K562 (cell line): ENCODE measurements around the gene FARSB. TPM values are rescaled to one million over a fixed set of nuclear protein-coding genes. Genes with fewer than 3 reads are reported as not detected.

Source experiments
- ATAC-seq: fragments of 200-7000 bp; cut with Tn5 transposase; 3 replicates; pipeline ENCODE4 v1.9.1; 2020; ENCODE audit warnings: moderate library complexity
- BruUV-seq: library from RNA; stranded (reverse); fragments of 400-500 nt; replicated peaks from 2 replicates; lab custom pipeline; 2021; lab: Mats Ljungman, UMichigan
- CTCF ChIA-PET: fragments of 300-600 bp; formaldehyde crosslinking; extraction: SDS; loops from one replicate; lab custom pipeline; 2021; ENCODE audit warnings: low intra/inter-chr PET ratio; lab: Yijun Ruan, JAX
- POLR2A ChIA-PET: fragments of 300-600, 350-650 bp; sonication (Branson Sonifier 250); formaldehyde crosslinking; extraction: SDS; loops from one replicate; lab custom pipeline; 2021; ENCODE audit warnings: antibody characterized with exemption, inconsistent platforms; lab: Yijun Ruan, JAX
- DNase-seq, 4 experiments: peaks; one replicate each; pipeline versions ENCODE4 v3.0.0 to v3.0.0-alpha.2; 2011 to 2018; ENCODE audit warnings: low spot score in 3 of 4, mixed read lengths in 3 of 4; ENCODE audit errors: extremely low read depth in 1 of 4
- FAIRE-seq: peaks from 2 replicates; lab custom pipeline; 2011; peaks lifted over from hg19 to GRCh38; lab: Jason Lieb, UNC
- H2AFZ ChIP-seq: 2 replicates; pipeline ENCODE4 v1.6.0; 2011; ENCODE audit warnings: low read depth, low read length, control low read depth, inconsistent platforms
- H3K27ac ChIP-seq: fragments of 200-600 bp; 3 replicates; pipeline ENCODE4 v1.8.0; 2011; ENCODE audit warnings: low read depth, mild to moderate bottlenecking, control low read depth, inconsistent platforms, low read length, moderate library complexity, mixed read lengths; ENCODE audit errors: extremely low read depth
- H3K27me3 ChIP-seq, 2 experiments: fragments of 300-600 bp in 1 of 2; 2 replicates in 1 of 2; 3 replicates in 1 of 2; pipeline versions ENCODE4 v1.6.0 to v1.8.0; 2011; ENCODE audit warnings: inconsistent platforms in 2 of 2, low read length in 2 of 2, mild to moderate bottlenecking in 1 of 2, mixed read lengths in 1 of 2, moderate library complexity in 1 of 2; ENCODE audit not compliant: control insufficient read depth in 2 of 2, insufficient read depth in 2 of 2
- H3K36me3 ChIP-seq: fragments of 300-600 bp; 3 replicates; pipeline ENCODE4 v1.8.0; 2011; ENCODE audit warnings: mild to moderate bottlenecking, low read length, inconsistent platforms; ENCODE audit not compliant: control insufficient read depth, insufficient read depth
- H3K4me1 ChIP-seq, 2 experiments: fragments of 200-600 bp in 1 of 2; replicated peaks in 1 of 2; 2 replicates in 1 of 2; 3 replicates in 1 of 2; pipeline versions ENCODE4 v1.5.1 to v1.8.0; 2011; ENCODE audit warnings: inconsistent platforms in 2 of 2, low read length in 2 of 2, mild to moderate bottlenecking in 1 of 2, mixed read lengths in 1 of 2, moderate library complexity in 1 of 2; ENCODE audit not compliant: control insufficient read depth in 2 of 2, insufficient read depth in 2 of 2
- H3K4me2 ChIP-seq: 2 replicates; pipeline ENCODE4 v1.6.1; 2011; ENCODE audit warnings: low read length, control low read depth, inconsistent platforms, mixed read lengths; ENCODE audit not compliant: insufficient read depth
- H3K4me3 ChIP-seq: fragments of 200-600 bp; sonication (generic), shearing (Covaris generic); 2 replicates; pipeline ENCODE4 v1.5.1; 2016; ENCODE audit warnings: control low read depth, inconsistent platforms
- H3K79me2 ChIP-seq: fragments of 200-600 bp; 3 replicates; pipeline ENCODE4 v1.8.0; 2011; ENCODE audit warnings: low read length, inconsistent platforms; ENCODE audit not compliant: control insufficient read depth, insufficient read depth
- H3K9ac ChIP-seq, 2 experiments: 2 replicates each; pipeline versions ENCODE4 v1.6.0 to v1.6.1; 2011; ENCODE audit warnings: low read depth in 2 of 2, low read length in 2 of 2, control low read depth in 1 of 2, inconsistent platforms in 1 of 2, mild to moderate bottlenecking in 1 of 2, mixed read lengths in 1 of 2; ENCODE audit not compliant: insufficient read depth in 1 of 2
- H3K9me1 ChIP-seq: one replicate; pipeline ENCODE4 v1.6.0; 2011; ENCODE audit warnings: inconsistent platforms, mild to moderate bottlenecking, low read length, moderate library complexity; ENCODE audit not compliant: control insufficient read depth, insufficient read depth
- H3K9me3 ChIP-seq: replicated peaks from 2 replicates; pipeline ENCODE4 v1.5.1; 2011; ENCODE audit warnings: low read depth, low read length, inconsistent platforms; ENCODE audit not compliant: control insufficient read depth, insufficient read depth
- H4K20me1 ChIP-seq: replicated peaks from 2 replicates; pipeline ENCODE4 v1.6.1; 2011; ENCODE audit warnings: low read length, inconsistent platforms, mixed read lengths; ENCODE audit not compliant: control insufficient read depth, insufficient read depth
- KDM1A ChIP-seq, 2 experiments: fragments of 450-650 bp; IDR thresholded peaks; 2 replicates each; pipeline ENCODE4 v1.6.1; 2016; ENCODE audit warnings: mild to moderate bottlenecking in 2 of 2
- RAD21 ChIP-seq, 2 experiments: fragments of 250-450 bp in 1 of 2; fragments of 450-650 bp in 1 of 2; sonication (Bioruptor Pico) in 1 of 2; formaldehyde crosslinking in 1 of 2; IDR thresholded peaks in 1 of 2; conservative IDR thresholded peaks in 1 of 2; 2 replicates each; pipeline versions ENCODE4 v1.4.0 to v1.8.0; 2020 to 2022; ENCODE audit warnings: mild to moderate bottlenecking in 2 of 2, moderate library complexity in 1 of 2
- WGBS: fragments of 100-300 bp; shearing (Covaris generic); methylation state at CpG from one replicate; pipeline ENCODE4 v1.1.6; 2016; ENCODE audit warnings: low coverage, mixed read lengths; ENCODE audit not compliant: insufficient coverage; ENCODE audit errors: missing lambda C conversion rate; 5-methylcytosine and 5-hydroxymethylcytosine counted together
- in situ Hi-C: fragments of 300-500 bp; cut with MboI; formaldehyde crosslinking; loops from 4 replicates; pipeline ENCODE4 v1.15.0; 2018; ENCODE audit warnings: inconsistent platforms, mixed read lengths
- intact Hi-C: fragments of 100-400 bp; cut with micrococcal nuclease; formaldehyde crosslinking; loops from 2 replicates; pipeline ENCODE4 v1.14.2; 2022
- polyA plus RNA-seq, 8 experiments: library from polyadenylated mRNA; depleted of rRNA in 4 of 8; stranded (reverse) in 5 of 8; unstranded in 3 of 8; fragments of >200 nt; fragmentation: Nextera tagmentation in 2 of 8; fragmentation: Illumina TruSeq in 1 of 8; extraction: Ambion mirVana in 2 of 8; extraction: Trizol in 1 of 8; gene quantifications; 2 replicates each; pipeline versions ENCODE4 v1.2.1 to v1.2.3, GENCODE V29; 2011 to 2014; ENCODE audit warnings: inconsistent platforms in 1 of 8, missing spikeins in 1 of 8
- total RNA-seq, 7 experiments: library from RNA; depleted of rRNA in 6 of 7; stranded (reverse); fragments of >200 nt in 6 of 7; fragmentation: Illumina TruSeq in 2 of 7; extraction: Trizol in 2 of 7; gene quantifications; 2 replicates each; pipeline versions ENCODE4 v1.2.1 to v1.2.3, GENCODE V29; 2011 to 2021; ENCODE audit warnings: low replicate concordance in 1 of 7
- TF ChIP-seq, protein P1 (sequence below), 3 experiments: IDR thresholded peaks in 2 of 3; conservative IDR thresholded peaks in 1 of 3; 2 replicates each; pipeline ENCODE4 v1.5.1; 2011 to 2012; ENCODE audit warnings: low read length in 3 of 3, mild to moderate bottlenecking in 3 of 3, control low read depth in 2 of 3, improper control_type of control experiment in 1 of 3, inconsistent platforms in 1 of 3, low read depth in 1 of 3, mixed read lengths in 1 of 3, moderate library complexity in 1 of 3; ENCODE audit not compliant: insufficient read depth in 2 of 3

FARSB gene
- total and polyA plus RNA-seq, 9 of the 15 experiments (the other 6 are each of a cell fraction or from before 2014, with no cell fraction given), result 26.6 to 171 (median 55.7) TPM

DNA sequence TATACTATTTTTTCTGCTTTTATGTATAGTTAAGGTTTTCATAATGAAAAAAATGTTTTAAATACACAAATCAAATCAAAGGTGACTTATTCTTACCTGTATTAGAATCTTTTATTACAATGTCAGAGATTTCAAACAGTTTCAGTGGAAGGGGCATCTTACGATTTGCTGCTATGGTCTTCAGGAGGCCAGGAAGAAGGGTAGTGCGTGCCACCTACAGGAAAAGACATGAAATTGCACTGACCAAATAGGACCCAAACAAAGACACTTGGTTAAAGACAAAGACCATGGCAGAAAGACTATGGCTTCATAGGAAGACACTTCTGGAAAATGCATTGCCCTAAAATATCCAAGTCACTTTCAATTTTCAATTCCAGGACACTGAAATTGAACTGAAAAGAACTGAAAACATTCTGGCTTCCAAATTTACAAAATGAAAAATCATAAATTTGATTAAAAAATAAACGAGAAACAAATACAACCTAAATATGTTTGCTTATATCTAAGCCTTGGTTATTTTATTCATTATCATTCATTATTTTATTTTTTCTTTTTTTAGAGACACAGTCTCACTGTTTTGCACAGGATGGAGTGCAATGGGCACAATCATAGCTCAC, 42.1 kb downstream of the FARSB start:
- Histone ChIP-seq H3K9me3 (no peaks in the 10 kb centered on the region), H3K36me3 (peaks cover 79% of the 10 kb centered on the region), H3K9me1 (no peaks in the 10 kb centered on the region), H3K27ac (no peak overlapping the region), H3K4me1 (no peaks in the 10 kb centered on the region; a peak in 1 of 5 replicates), H3K4me2 (no peak overlapping the region), H3K4me3 (no peak overlapping the region), H3K27me3 (no peaks in the 10 kb centered on the region), H3K79me2 (0 out of 3 replicates have a peak, but pooled peaks cover 3% of the 10 kb centered on the region), H3K9ac (no peak overlapping the region), H2AFZ (no peak overlapping the region), H4K20me1 (no peaks in the 10 kb centered on the region)
- DNase-seq, result peak in 3 of 4 experiments; percentile 12 to 37 (median 36)
- BruUV-seq, result no TSS peak
- ChIA-PET CTCF (interaction anchor here (1.4 kb wide), 1 partner anchor 296 kb away, joined by 5 read pairs; no protein-coding TSS in a partner anchor), POLR2A (no interaction called here)
- ATAC-seq, result peak; percentile 90
- in situ Hi-C loops (no loop called here), intact Hi-C loops (loop anchor here (1.0 kb wide), 1 partner anchor 557 kb away; no protein-coding TSS in a partner anchor)
- WGBS, result 78% methylated on average over 3 of the region's 3 CpGs
- no peak for TF ChIP-seq KDM1A (IDR thresholded peaks at IDR 0.05)
- TF ChIP-seq, protein P1, sequence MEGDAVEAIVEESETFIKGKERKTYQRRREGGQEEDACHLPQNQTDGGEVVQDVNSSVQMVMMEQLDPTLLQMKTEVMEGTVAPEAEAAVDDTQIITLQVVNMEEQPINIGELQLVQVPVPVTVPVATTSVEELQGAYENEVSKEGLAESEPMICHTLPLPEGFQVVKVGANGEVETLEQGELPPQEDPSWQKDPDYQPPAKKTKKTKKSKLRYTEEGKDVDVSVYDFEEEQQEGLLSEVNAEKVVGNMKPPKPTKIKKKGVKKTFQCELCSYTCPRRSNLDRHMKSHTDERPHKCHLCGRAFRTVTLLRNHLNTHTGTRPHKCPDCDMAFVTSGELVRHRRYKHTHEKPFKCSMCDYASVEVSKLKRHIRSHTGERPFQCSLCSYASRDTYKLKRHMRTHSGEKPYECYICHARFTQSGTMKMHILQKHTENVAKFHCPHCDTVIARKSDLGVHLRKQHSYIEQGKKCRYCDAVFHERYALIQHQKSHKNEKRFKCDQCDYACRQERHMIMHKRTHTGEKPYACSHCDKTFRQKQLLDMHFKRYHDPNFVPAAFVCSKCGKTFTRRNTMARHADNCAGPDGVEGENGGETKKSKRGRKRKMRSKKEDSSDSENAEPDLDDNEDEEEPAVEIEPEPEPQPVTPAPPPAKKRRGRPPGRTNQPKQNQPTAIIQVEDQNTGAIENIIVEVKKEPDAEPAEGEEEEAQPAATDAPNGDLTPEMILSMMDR (IDR thresholded peaks at IDR 0.05 in 2 of 3, conservative IDR thresholded peaks at IDR 0.05 in 1 of 3; ENCODE audit: insufficient read depth in 2 of 3, low read depth in 1 of 3, low read length in 3 of 3), result peak; percentile 45 to 59 (median 58)
- TF ChIP-seq RAD21 (CRISPR knock-in tag; conservative IDR thresholded peaks at IDR 0.05 in 1 of 2, IDR thresholded peaks at IDR 0.05 in 1 of 2), result peak; percentile 34 to 55; a peak in 3 of 4 replicates
- FAIRE-seq, result peak; percentile 80
